ENCODE measurements around the gene ACTR8.

ACTR8 gene

GRCh38 chr3:53865732-53866499, 16.0 kb downstream of the ACTR8 start:
- Histone ChIP-seq H3K36me3 (ENCODE audit: control insufficient read depth in 5 of 5, insufficient read depth in 5 of 5, low read length in 5 of 5) (peaks cover 29 to 79% (median 63%) of the 10 kb centered on the region in 5 donors), H3K9ac (ENCODE audit: low read length in 5 of 5) (no peak overlapping the region)

GRCh38 chr3:53863145-53863544, 18.8 kb downstream of the ACTR8 start:
- Histone ChIP-seq H3K27ac (ENCODE audit: low read depth, low read length) (no peak overlapping the region), H3K4me3 (ENCODE audit: low read depth in 1 of 5, low read length in 5 of 5) (no peak overlapping the region), H3K4me1 (ENCODE audit: control insufficient read depth in 5 of 5, insufficient read depth in 5 of 5, low read length in 5 of 5) (no peaks in the 10 kb centered on the region), H3K27me3 (ENCODE audit: control insufficient read depth in 5 of 5, insufficient read depth in 4 of 5, low read length in 5 of 5) (no peaks in the 10 kb centered on the region), H3K9ac (ENCODE audit: low read length in 5 of 5) (no peak overlapping the region), H3K9me3 (ENCODE audit: control insufficient read depth in 5 of 5, low read length in 5 of 5) (no peaks in the 10 kb centered on the region), H3K36me3 (ENCODE audit: control insufficient read depth in 5 of 5, insufficient read depth in 5 of 5, low read length in 5 of 5) (peaks cover 24 to 72% (median 45%) of the 10 kb centered on the region in 5 donors)

More at GRCh38 chr3:53865732-53866499, 16.0 kb downstream of the ACTR8 start:
- Histone ChIP-seq H3K9me3 (ENCODE audit: control insufficient read depth in 5 of 5, low read length in 5 of 5) (no peaks in the 10 kb centered on the region), H3K4me1 (ENCODE audit: control insufficient read depth in 5 of 5, insufficient read depth in 5 of 5, low read length in 5 of 5) (no peaks in the 10 kb centered on the region), H3K4me3 (ENCODE audit: low read depth in 1 of 5, low read length in 5 of 5) (no peak overlapping the region), H3K27me3 (ENCODE audit: control insufficient read depth in 5 of 5, insufficient read depth in 4 of 5, low read length in 5 of 5) (no peaks in the 10 kb centered on the region), H3K27ac (ENCODE audit: low read depth, low read length) (no peak overlapping the region)

- Histone ChIP-seq H3K4me1 (ENCODE audit: control insufficient read depth in 5 of 5, insufficient read depth in 5 of 5, low read length in 5 of 5) (no peaks in the 10 kb centered on the region), H3K4me3 (ENCODE audit: low read depth in 1 of 5, low read length in 5 of 5) (no peak overlapping the region), H3K9ac (ENCODE audit: low read length in 5 of 5) (no peak overlapping the region), H3K27ac (ENCODE audit: low read depth, low read length) (no peak overlapping the region), H3K36me3 (ENCODE audit: control insufficient read depth in 5 of 5, insufficient read depth in 5 of 5, low read length in 5 of 5) (peaks cover 18 to 63% (median 36%) of the 10 kb centered on the region in 5 donors), H3K27me3 (ENCODE audit: control insufficient read depth in 5 of 5, insufficient read depth in 4 of 5, low read length in 5 of 5) (no peaks in the 10 kb centered on the region), H3K9me3 (ENCODE audit: control insufficient read depth in 5 of 5, low read length in 5 of 5) (no peaks in the 10 kb centered on the region)
Observed at GRCh38 chr3:53862241-53862640, 19.7 kb downstream of the ACTR8 start.

GRCh38 chr3:53860196-53860595, 21.8 kb downstream of the ACTR8 start:
- peaks cover 18 to 53% (median 30%) of the 10 kb centered on the region in 5 donors for H3K36me3 ChIP-seq (ENCODE audit: control insufficient read depth in 5 of 5, insufficient read depth in 5 of 5, low read length in 5 of 5)
- H3K4me1 ChIP-seq (ENCODE audit: control insufficient read depth in 5 of 5, insufficient read depth in 5 of 5, low read length in 5 of 5): no peaks in the 10 kb centered on the region
- no peak overlapping the region for H3K9ac ChIP-seq (ENCODE audit: low read length in 5 of 5)
- no peaks in the 10 kb centered on the region for H3K27me3 ChIP-seq (ENCODE audit: control insufficient read depth in 5 of 5, insufficient read depth in 4 of 5, low read length in 5 of 5)
- no peak overlapping the region for H3K27ac ChIP-seq (ENCODE audit: low read depth, low read length)
- H3K4me3 ChIP-seq (ENCODE audit: low read depth in 1 of 5, low read length in 5 of 5): no peak overlapping the region
- H3K9me3 ChIP-seq (ENCODE audit: control insufficient read depth in 5 of 5, low read length in 5 of 5): no peaks in the 10 kb centered on the region

DNA sequence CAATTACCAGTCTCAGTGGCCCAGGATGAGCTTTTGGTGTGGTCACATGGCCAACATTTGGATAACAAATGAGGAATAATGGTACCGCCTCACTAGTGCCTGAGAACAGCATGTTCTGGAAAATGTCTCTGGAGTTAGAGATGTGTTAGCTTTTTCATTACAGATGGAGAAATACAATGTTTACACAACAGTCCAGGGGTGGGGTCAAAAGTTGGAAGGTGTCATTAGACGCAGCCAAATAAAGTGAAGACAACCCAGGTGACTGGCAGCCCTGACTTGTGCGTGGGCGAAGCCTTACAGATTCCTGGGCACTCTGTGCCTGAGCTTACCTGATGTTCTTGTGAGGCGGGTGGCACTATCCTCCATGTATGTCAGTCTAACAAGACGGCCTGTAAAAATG, 22.8 kb downstream of the ACTR8 start:
- H3K9me3 ChIP-seq (ENCODE audit: control insufficient read depth in 5 of 5, low read length in 5 of 5): no peaks in the 10 kb centered on the region
- no peaks in the 10 kb centered on the region for H3K4me1 ChIP-seq (ENCODE audit: control insufficient read depth in 5 of 5, insufficient read depth in 5 of 5, low read length in 5 of 5)
- H3K27me3 ChIP-seq (ENCODE audit: control insufficient read depth in 5 of 5, insufficient read depth in 4 of 5, low read length in 5 of 5): no peaks in the 10 kb centered on the region
- no peak overlapping the region for H3K27ac ChIP-seq (ENCODE audit: low read depth, low read length)
- no peak overlapping the region for H3K9ac ChIP-seq (ENCODE audit: low read length in 5 of 5)
- H3K36me3 ChIP-seq (ENCODE audit: control insufficient read depth in 5 of 5, insufficient read depth in 5 of 5, low read length in 5 of 5): peaks cover 15 to 43% (median 20%) of the 10 kb centered on the region in 5 donors
- no peak overlapping the region for H3K4me3 ChIP-seq (ENCODE audit: low read depth in 1 of 5, low read length in 5 of 5)

GRCh38 chr3:53858096-53858741, 23.7 kb downstream of the ACTR8 start:
- Histone ChIP-seq H3K36me3 (ENCODE audit: control insufficient read depth in 5 of 5, insufficient read depth in 5 of 5, low read length in 5 of 5) (peaks cover 11 to 36% (median 15%) of the 10 kb centered on the region in 5 donors), H3K4me3 (ENCODE audit: low read depth in 1 of 5, low read length in 5 of 5) (no peak overlapping the region), H3K4me1 (ENCODE audit: control insufficient read depth in 5 of 5, insufficient read depth in 5 of 5, low read length in 5 of 5) (no peaks in the 10 kb centered on the region), H3K9me3 (ENCODE audit: control insufficient read depth in 5 of 5, low read length in 5 of 5) (no peaks in the 10 kb centered on the region), H3K27ac (ENCODE audit: low read depth, low read length) (no peak overlapping the region), H3K9ac (ENCODE audit: low read length in 5 of 5) (no peak overlapping the region), H3K27me3 (ENCODE audit: control insufficient read depth in 5 of 5, insufficient read depth in 4 of 5, low read length in 5 of 5) (no peaks in the 10 kb centered on the region)

GRCh38 chr3:53856964-53857363, 25.0 kb downstream of the ACTR8 start:
- Histone ChIP-seq H3K9me3 (ENCODE audit: control insufficient read depth in 5 of 5, low read length in 5 of 5) (no peaks in the 10 kb centered on the region), H3K9ac (ENCODE audit: low read length in 5 of 5) (no peak overlapping the region), H3K36me3 (ENCODE audit: control insufficient read depth in 5 of 5, insufficient read depth in 5 of 5, low read length in 5 of 5) (peaks cover 11 to 28% (median 13%) of the 10 kb centered on the region in 5 donors), H3K4me1 (ENCODE audit: control insufficient read depth in 5 of 5, insufficient read depth in 5 of 5, low read length in 5 of 5) (no peaks in the 10 kb centered on the region), H3K27me3 (ENCODE audit: control insufficient read depth in 5 of 5, insufficient read depth in 4 of 5, low read length in 5 of 5) (peaks cover 0 to 2% (median 0%) of the 10 kb centered on the region in 5 donors), H3K27ac (ENCODE audit: low read depth, low read length) (no peak overlapping the region), H3K4me3 (ENCODE audit: low read depth in 1 of 5, low read length in 5 of 5) (no peak overlapping the region)

DNA sequence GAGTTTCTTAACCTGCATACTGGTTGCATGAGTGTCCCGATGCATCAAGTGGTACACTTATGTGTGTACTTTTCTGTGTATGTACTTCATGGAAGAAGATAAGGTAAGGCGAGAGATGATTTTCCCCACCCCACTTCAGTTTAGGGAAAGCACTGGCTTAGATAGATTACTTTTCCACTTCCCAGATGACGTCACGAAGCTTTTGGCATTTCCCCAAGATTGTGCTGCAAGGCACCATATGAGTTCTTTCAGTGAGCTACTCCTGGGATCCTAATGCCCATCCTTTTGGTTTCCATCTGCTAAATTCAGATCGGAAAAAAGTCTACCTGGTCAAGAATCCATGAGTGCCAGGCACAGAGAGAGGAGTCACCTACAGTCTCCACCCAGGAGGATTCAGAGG, 31.1 kb downstream of the ACTR8 start:
- Histone ChIP-seq H3K9me3 (ENCODE audit: control insufficient read depth in 5 of 5, low read length in 5 of 5) (no peaks in the 10 kb centered on the region), H3K4me3 (ENCODE audit: low read depth in 1 of 5, low read length in 5 of 5) (no peak overlapping the region), H3K9ac (ENCODE audit: low read length in 5 of 5) (no peak overlapping the region), H3K36me3 (ENCODE audit: control insufficient read depth in 5 of 5, insufficient read depth in 5 of 5, low read length in 5 of 5) (no peaks in the 10 kb centered on the region), H3K27me3 (ENCODE audit: control insufficient read depth in 5 of 5, insufficient read depth in 4 of 5, low read length in 5 of 5) (peaks cover 10 to 20% (median 15%) of the 10 kb centered on the region in 5 donors), H3K4me1 (ENCODE audit: control insufficient read depth in 5 of 5, insufficient read depth in 5 of 5, low read length in 5 of 5) (peaks cover 0 to 10% (median 8%) of the 10 kb centered on the region in 5 donors), H3K27ac (ENCODE audit: low read depth, low read length) (no peak overlapping the region)

DNA sequence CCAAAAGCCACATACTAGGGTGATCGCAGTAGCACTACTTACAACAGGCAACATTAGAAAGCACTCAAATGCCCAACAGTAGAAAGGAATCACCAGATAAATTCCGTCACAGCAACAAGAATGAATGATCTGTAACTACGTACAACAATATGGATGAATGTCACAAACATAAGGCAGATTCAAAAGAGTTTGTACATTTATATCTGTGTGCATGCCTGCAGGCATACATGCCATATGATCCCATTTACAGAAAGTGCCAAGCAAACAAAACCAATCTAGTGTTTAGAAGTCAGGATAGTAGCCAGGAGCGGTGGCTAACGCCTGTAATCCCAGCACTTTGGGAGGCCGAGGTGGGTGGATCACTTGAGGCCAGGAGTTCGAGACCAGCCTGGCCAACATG, 32.0 kb downstream of the ACTR8 start:
- Histone ChIP-seq H3K27ac (ENCODE audit: low read depth, low read length) (no peak overlapping the region), H3K9ac (ENCODE audit: low read length in 5 of 5) (no peak overlapping the region), H3K4me3 (ENCODE audit: low read depth in 1 of 5, low read length in 5 of 5) (no peak overlapping the region), H3K4me1 (ENCODE audit: control insufficient read depth in 5 of 5, insufficient read depth in 5 of 5, low read length in 5 of 5) (peaks cover 0 to 18% (median 13%) of the 10 kb centered on the region in 5 donors), H3K27me3 (ENCODE audit: control insufficient read depth in 5 of 5, insufficient read depth in 4 of 5, low read length in 5 of 5) (peaks cover 10 to 24% (median 18%) of the 10 kb centered on the region in 5 donors), H3K9me3 (ENCODE audit: control insufficient read depth in 5 of 5, low read length in 5 of 5) (no peaks in the 10 kb centered on the region), H3K36me3 (ENCODE audit: control insufficient read depth in 5 of 5, insufficient read depth in 5 of 5, low read length in 5 of 5) (no peaks in the 10 kb centered on the region)

DNA sequence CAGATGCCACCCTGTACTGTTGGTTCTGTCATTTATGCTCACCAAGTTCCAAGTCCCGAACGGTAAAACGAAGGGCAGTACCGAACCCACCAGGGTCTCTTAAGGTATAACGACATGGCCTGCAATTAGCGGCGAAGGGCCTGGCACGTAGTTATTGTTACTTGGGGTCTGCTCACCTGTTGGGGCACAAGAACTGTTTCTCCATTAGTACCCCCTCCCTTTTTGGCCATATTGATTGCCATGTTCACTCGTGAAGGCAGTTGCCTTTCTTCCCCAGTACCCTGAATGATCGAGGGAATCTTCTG, 35.1 kb downstream of the ACTR8 start:
- H3K27ac ChIP-seq (ENCODE audit: low read depth, low read length): no peak overlapping the region
- H3K9ac ChIP-seq (ENCODE audit: low read length in 5 of 5): no peak overlapping the region

More for the DNA sequence above, 35.1 kb downstream of the ACTR8 start:
- H3K4me3 ChIP-seq (ENCODE audit: low read depth in 1 of 5, low read length in 5 of 5): peak overlapping the region in 4 of 5 donors; percentile 67 to 79 (median 78)
- H3K9me3 ChIP-seq (ENCODE audit: control insufficient read depth in 5 of 5, low read length in 5 of 5): no peaks in the 10 kb centered on the region
- no peaks in the 10 kb centered on the region for H3K36me3 ChIP-seq (ENCODE audit: control insufficient read depth in 5 of 5, insufficient read depth in 5 of 5, low read length in 5 of 5)
- H3K27me3 ChIP-seq (ENCODE audit: control insufficient read depth in 5 of 5, insufficient read depth in 4 of 5, low read length in 5 of 5): peaks cover 10 to 24% (median 21%) of the 10 kb centered on the region in 5 donors
- peaks cover 0 to 18% (median 13%) of the 10 kb centered on the region in 5 donors for H3K4me1 ChIP-seq (ENCODE audit: control insufficient read depth in 5 of 5, insufficient read depth in 5 of 5, low read length in 5 of 5)
